ENCODE data around the gene GTPBP6.

DNA sequence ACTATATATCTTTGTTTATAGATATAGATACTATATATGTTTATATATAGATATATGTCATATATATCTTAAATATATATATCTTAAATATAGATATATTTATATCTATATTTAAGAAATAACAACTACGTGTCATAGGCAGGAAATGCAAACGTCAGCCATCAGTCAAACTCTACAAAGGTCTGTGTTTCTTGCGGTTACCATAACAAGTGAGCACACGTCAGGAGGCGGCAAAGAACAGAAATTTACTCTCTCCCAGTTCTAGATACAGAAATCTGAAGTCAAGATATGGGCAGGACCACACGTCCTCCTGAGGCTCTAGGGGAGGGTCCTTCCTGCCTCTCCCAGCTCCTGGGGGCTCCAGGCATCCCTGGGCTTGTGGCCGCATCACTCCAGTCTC is 30.9 kb downstream of the GTPBP6 start:
- no peak for TF ChIP-seq EP300 (IDR thresholded peaks at IDR 0.05; ENCODE audit: borderline replicate concordance)
- TF ChIP-seq, protein P1, sequence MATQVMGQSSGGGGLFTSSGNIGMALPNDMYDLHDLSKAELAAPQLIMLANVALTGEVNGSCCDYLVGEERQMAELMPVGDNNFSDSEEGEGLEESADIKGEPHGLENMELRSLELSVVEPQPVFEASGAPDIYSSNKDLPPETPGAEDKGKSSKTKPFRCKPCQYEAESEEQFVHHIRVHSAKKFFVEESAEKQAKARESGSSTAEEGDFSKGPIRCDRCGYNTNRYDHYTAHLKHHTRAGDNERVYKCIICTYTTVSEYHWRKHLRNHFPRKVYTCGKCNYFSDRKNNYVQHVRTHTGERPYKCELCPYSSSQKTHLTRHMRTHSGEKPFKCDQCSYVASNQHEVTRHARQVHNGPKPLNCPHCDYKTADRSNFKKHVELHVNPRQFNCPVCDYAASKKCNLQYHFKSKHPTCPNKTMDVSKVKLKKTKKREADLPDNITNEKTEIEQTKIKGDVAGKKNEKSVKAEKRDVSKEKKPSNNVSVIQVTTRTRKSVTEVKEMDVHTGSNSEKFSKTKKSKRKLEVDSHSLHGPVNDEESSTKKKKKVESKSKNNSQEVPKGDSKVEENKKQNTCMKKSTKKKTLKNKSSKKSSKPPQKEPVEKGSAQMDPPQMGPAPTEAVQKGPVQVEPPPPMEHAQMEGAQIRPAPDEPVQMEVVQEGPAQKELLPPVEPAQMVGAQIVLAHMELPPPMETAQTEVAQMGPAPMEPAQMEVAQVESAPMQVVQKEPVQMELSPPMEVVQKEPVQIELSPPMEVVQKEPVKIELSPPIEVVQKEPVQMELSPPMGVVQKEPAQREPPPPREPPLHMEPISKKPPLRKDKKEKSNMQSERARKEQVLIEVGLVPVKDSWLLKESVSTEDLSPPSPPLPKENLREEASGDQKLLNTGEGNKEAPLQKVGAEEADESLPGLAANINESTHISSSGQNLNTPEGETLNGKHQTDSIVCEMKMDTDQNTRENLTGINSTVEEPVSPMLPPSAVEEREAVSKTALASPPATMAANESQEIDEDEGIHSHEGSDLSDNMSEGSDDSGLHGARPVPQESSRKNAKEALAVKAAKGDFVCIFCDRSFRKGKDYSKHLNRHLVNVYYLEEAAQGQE (IDR thresholded peaks at IDR 0.05; ENCODE audit: low read depth), result no peak
- TF ChIP-seq, protein P2, sequence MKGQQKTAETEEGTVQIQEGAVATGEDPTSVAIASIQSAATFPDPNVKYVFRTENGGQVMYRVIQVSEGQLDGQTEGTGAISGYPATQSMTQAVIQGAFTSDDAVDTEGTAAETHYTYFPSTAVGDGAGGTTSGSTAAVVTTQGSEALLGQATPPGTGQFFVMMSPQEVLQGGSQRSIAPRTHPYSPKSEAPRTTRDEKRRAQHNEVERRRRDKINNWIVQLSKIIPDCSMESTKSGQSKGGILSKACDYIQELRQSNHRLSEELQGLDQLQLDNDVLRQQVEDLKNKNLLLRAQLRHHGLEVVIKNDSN (IDR thresholded peaks at IDR 0.05), result no peak
- TF ChIP-seq CEBPB (IDR thresholded peaks at IDR 0.05), result no peak
- TF ChIP-seq TEAD4 (IDR thresholded peaks at IDR 0.05), result no peak
- TF ChIP-seq ZBTB7A (IDR thresholded peaks at IDR 0.05; ENCODE audit: low read depth), result no peak
- TF ChIP-seq RAD21 (IDR thresholded peaks at IDR 0.05; ENCODE audit: low read depth), result no peak
- no peak for TF ChIP-seq TCF12 (IDR thresholded peaks at IDR 0.05; ENCODE audit: low read depth)
- no peak for TF ChIP-seq TAF1 (IDR thresholded peaks at IDR 0.05; ENCODE audit: low read depth)
- no peak for TF ChIP-seq NFIC (IDR thresholded peaks at IDR 0.05)
